Thyroid gland (tissue), 4 donors: Measurements from ENCODE around the gene PLCG1.

Experiments used
- POLR2A ChIP-seq, 2 donors: fragments of 450-650 bp; IDR thresholded peaks; one replicate each; pipeline ENCODE4 v1.6.1; 2017; ENCODE audit warnings: antibody characterized with exemption in 2 of 2, mild to moderate bottlenecking in 2 of 2, moderate library complexity in 1 of 2
- TF ChIP-seq, protein P1 (sequence below), 6 experiments: fragments of 200-600 bp in 3 of 6; fragments of 450-650 bp in 3 of 6; sonication (generic) in 3 of 6; IDR thresholded peaks; one replicate each; pipeline ENCODE4 v1.5.1; 2016 to 2019; ENCODE audit warnings: antibody characterized with exemption in 6 of 6, mild to moderate bottlenecking in 2 of 6, inconsistent platforms in 1 of 6, moderate library complexity in 1 of 6

DNA sequence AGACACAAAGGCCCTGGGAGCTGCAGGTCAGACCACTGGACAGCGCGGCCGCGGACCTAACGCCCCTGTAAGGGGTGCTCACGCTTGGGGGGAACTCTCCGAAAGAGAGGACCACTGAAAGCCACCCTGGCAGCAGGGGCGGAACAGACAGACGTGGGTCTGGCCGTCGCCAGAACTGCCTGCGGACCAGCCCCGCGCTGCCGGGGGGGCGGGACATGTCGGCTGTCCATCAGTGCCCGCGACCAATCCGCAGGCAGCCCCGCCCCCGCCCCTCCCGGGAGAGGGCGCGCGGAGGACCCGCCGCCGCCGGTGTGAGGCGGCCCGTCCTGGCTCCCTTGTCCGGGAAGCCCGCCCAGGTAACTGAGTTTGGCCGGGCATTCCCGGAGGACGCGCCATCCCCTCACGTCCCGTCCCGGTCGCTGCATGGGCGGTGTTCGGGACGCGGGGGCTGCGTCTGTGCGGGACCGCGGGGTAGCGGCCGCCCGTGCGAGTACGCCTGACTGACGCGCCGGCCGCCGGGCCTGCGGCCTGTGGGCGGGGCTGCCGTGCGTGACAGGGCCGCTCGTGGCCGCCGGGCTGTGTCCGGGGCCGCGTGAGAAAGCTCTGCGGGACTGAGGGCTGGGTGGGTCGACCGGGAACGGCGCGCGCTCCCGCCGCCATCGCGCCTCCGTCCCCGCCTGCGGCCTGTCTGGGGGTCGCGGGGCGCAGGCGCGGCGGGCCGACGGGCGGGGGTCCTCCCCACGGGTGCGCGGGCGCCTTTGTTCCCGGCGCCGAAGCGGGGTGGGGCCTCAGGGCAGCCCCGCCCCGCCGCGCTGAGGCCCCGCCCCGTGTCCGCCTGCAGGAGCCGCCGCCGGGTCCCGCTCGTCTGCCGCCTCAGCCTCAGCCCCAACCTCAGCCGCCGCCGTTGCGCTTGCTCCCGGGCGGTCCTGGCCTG is at the start of gene PLCG1:
- TF ChIP-seq, protein P1, sequence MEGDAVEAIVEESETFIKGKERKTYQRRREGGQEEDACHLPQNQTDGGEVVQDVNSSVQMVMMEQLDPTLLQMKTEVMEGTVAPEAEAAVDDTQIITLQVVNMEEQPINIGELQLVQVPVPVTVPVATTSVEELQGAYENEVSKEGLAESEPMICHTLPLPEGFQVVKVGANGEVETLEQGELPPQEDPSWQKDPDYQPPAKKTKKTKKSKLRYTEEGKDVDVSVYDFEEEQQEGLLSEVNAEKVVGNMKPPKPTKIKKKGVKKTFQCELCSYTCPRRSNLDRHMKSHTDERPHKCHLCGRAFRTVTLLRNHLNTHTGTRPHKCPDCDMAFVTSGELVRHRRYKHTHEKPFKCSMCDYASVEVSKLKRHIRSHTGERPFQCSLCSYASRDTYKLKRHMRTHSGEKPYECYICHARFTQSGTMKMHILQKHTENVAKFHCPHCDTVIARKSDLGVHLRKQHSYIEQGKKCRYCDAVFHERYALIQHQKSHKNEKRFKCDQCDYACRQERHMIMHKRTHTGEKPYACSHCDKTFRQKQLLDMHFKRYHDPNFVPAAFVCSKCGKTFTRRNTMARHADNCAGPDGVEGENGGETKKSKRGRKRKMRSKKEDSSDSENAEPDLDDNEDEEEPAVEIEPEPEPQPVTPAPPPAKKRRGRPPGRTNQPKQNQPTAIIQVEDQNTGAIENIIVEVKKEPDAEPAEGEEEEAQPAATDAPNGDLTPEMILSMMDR (IDR thresholded peaks at IDR 0.05) = peak in 2 of 6 experiments; percentile 1 to 23
- TF ChIP-seq POLR2A (IDR thresholded peaks at IDR 0.05) = peak; percentile 71 to 89
